Kidney (tissue), 14 donors: ENCODE results near the gene DLL3. TPM values are rescaled to one million over a fixed set of nuclear protein-coding genes. Genes with fewer than 3 reads are reported as not detected.

Experiments
- DNase-seq, 5 donors: peaks; one replicate each; pipeline ENCODE4 v3.0.0-alpha.2; 2013 to 2020
- FAIRE-seq: peaks from 2 replicates; lab custom pipeline; 2012; peaks lifted over from hg19 to GRCh38; lab: Jason Lieb, UNC
- H3K27ac ChIP-seq, 2 donors: one replicate each; pipeline ENCODE4 v1.7.0; 2013; ENCODE audit warnings: low read depth in 2 of 2, low read length in 2 of 2, inconsistent platforms in 1 of 2
- H3K27me3 ChIP-seq: one replicate; pipeline ENCODE4 v1.7.1; 2013; ENCODE audit warnings: low read length, inconsistent platforms; ENCODE audit not compliant: control insufficient read depth, insufficient read depth
- H3K36me3 ChIP-seq, 3 donors: one replicate each; pipeline versions ENCODE4 v1.7.0 to v1.7.1; 2013; ENCODE audit warnings: low read length in 3 of 3, control low read depth in 1 of 3, inconsistent platforms in 1 of 3; ENCODE audit not compliant: insufficient read depth in 3 of 3, control insufficient read depth in 2 of 3
- H3K4me1 ChIP-seq, 3 donors: one replicate each; pipeline versions ENCODE4 v1.7.0 to v1.7.1; 2013; ENCODE audit warnings: low read length in 3 of 3, inconsistent platforms in 1 of 3, low read depth in 1 of 3; ENCODE audit not compliant: control insufficient read depth in 2 of 3, insufficient read depth in 2 of 3
- H3K4me3 ChIP-seq, 3 donors: one replicate each; pipeline versions ENCODE4 v1.7.0 to v1.8.1; 2013; ENCODE audit warnings: low read length in 3 of 3, control low read depth in 1 of 3, inconsistent platforms in 1 of 3
- H3K9ac ChIP-seq, 3 donors: one replicate each; pipeline versions ENCODE4 v1.7.0 to v1.7.1; 2013; ENCODE audit warnings: low read length in 3 of 3, control low read depth in 1 of 3, inconsistent platforms in 1 of 3
- H3K9me3 ChIP-seq, 3 donors: one replicate each; pipeline versions ENCODE4 v1.7.0 to v1.7.1; 2013; ENCODE audit warnings: low read length in 3 of 3, control low read depth in 1 of 3, inconsistent platforms in 1 of 3; ENCODE audit not compliant: control insufficient read depth in 2 of 3, insufficient read depth in 1 of 3
- CTCF ChIP-seq: IDR thresholded peaks from 3 replicates; pipeline ENCODE4 v1.5.1; 2012; ENCODE audit warnings: mild to moderate bottlenecking, moderate library complexity, borderline replicate concordance; ENCODE audit not compliant: insufficient read depth; ENCODE audit errors: extremely low read depth
- intact Hi-C: fragments of 100-400 bp; cut with DNase I; formaldehyde crosslinking; loops from one replicate; pipeline ENCODE4 v1.11.1; 2022
- polyA plus RNA-seq: library from polyadenylated mRNA; stranded (reverse); fragments of 350-450 nt; fragmentation: Illumina TruSeq; extraction: RNeasy Lipid Tissue Mini Kit (QIAGEN cat#74804); gene quantifications from one replicate; pipeline ENCODE4 v1.2.3, GENCODE V29; 2014; ENCODE audit warnings: low read depth, low replicate concordance; ENCODE audit not compliant: insufficient read depth
- total RNA-seq: library from RNA; stranded (reverse); fragmentation: NEBNext Ultra II Directional; extraction: Animal tissue kit (Norgen Biotek cat#: 25700); gene quantifications from one replicate; pipeline ENCODE4 v1.2.1, GENCODE V29; 2021
- donor health status: control.
- donor health status: control.
- donor health status: control.
- donor health status: control.
- donor health status: control.
- donor health status: DM: yes; HTN: yes; CAD: no.
- donor health status: Normal renal cell carcinoma (clear cell type).

The DLL3 gene
- total and polyA plus RNA-seq, 2 donors from 2014 or later = 0.13 to 0.17 TPM

- no peak for TF ChIP-seq CTCF
- no peak for DNase-seq
- Histone ChIP-seq H3K4me3 (no peak overlapping the region), H3K27ac (no peak overlapping the region), H3K36me3 (peaks cover 5 to 61% (median 52%) of the 10 kb centered on the region in 3 donors), H3K4me1 (no peaks in the 10 kb centered on the region), H3K9ac (no peak overlapping the region), H3K27me3 (no peaks in the 10 kb centered on the region), H3K9me3 (no peaks in the 10 kb centered on the region)
- FAIRE-seq = no peak
- intact Hi-C loops = no loop called here
Measured at GRCh38 chr19:39463403-39463802, 35.3 kb upstream of the DLL3 start.

GRCh38 chr19:39465956-39466747 is 32.6 kb upstream of the DLL3 start:
- no peak overlapping the region for H3K9ac ChIP-seq
- DNase-seq (no peak), FAIRE-seq (no peak)
- no peak overlapping the region for H3K4me3 ChIP-seq
- intact Hi-C loops = no loop called here
- no peaks in the 10 kb centered on the region for H3K4me1 ChIP-seq
- no peaks in the 10 kb centered on the region for H3K9me3 ChIP-seq
- no peak for TF ChIP-seq CTCF
- no peak overlapping the region for H3K27ac ChIP-seq
- no peaks in the 10 kb centered on the region for H3K27me3 ChIP-seq
- peaks cover 4 to 64% (median 51%) of the 10 kb centered on the region in 3 donors for H3K36me3 ChIP-seq

DNA sequence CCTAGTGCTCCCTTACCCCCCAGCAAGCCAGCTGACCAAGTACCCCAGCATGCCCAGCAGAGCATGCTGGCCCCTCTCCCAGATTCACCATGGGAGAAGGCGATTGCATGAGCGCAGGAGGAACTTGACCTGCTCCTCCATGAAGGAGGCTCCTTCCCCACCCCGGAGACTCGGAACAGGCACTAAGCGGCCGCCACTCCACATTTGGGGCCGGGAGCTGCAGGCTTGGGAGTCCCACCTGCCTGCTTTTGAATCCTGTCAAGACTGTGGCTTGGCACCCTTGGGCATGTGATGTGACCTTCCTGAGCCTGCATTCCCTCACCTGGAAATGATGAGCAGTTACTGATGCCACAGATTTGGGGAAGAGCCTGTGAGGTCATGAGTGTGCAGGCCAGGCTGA is 30.8 kb upstream of the DLL3 start:
- DNase-seq = no peak
- no peak for FAIRE-seq

More for the DNA sequence above, 30.8 kb upstream of the DLL3 start:
- no peak overlapping the region for H3K9ac ChIP-seq
- H3K4me1 ChIP-seq = no peaks in the 10 kb centered on the region
- H3K27ac ChIP-seq = no peak overlapping the region
- intact Hi-C loops = no loop called here
- no peaks in the 10 kb centered on the region for H3K9me3 ChIP-seq
- peaks cover 4 to 77% (median 68%) of the 10 kb centered on the region in 3 donors for H3K36me3 ChIP-seq
- no peak for TF ChIP-seq CTCF
- H3K4me3 ChIP-seq = no peak overlapping the region
- H3K27me3 ChIP-seq = no peaks in the 10 kb centered on the region
